Coronary artery (tissue), 2 donors: ENCODE results near the gene FLT3LG.

Source experiments
- DNase-seq: peaks from one replicate; pipeline ENCODE4 v3.0.0-alpha.2; 2017; ENCODE audit warnings: low spot score
- H3K27ac ChIP-seq, 2 donors: fragments of 200-600 bp; sonication (generic); one replicate each; pipeline ENCODE4 v1.5.1; 2016 to 2019
- H3K4me3 ChIP-seq: fragments of 200-600 bp; sonication (generic); 2 replicates; pipeline ENCODE4 v1.5.1; 2016; ENCODE audit warnings: mild to moderate bottlenecking, moderate library complexity
- TF ChIP-seq, protein P1 (sequence below): fragments of 200-600 bp; sonication (generic); IDR thresholded peaks from one replicate; pipeline ENCODE4 v1.5.1; 2019; ENCODE audit warnings: antibody characterized with exemption

FLT3LG gene

GRCh38 chr19:49497789-49498103 is 23.7 kb downstream of the FLT3LG start:
- TF ChIP-seq, protein P1, sequence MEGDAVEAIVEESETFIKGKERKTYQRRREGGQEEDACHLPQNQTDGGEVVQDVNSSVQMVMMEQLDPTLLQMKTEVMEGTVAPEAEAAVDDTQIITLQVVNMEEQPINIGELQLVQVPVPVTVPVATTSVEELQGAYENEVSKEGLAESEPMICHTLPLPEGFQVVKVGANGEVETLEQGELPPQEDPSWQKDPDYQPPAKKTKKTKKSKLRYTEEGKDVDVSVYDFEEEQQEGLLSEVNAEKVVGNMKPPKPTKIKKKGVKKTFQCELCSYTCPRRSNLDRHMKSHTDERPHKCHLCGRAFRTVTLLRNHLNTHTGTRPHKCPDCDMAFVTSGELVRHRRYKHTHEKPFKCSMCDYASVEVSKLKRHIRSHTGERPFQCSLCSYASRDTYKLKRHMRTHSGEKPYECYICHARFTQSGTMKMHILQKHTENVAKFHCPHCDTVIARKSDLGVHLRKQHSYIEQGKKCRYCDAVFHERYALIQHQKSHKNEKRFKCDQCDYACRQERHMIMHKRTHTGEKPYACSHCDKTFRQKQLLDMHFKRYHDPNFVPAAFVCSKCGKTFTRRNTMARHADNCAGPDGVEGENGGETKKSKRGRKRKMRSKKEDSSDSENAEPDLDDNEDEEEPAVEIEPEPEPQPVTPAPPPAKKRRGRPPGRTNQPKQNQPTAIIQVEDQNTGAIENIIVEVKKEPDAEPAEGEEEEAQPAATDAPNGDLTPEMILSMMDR: no peak
- H3K4me3 ChIP-seq: peak overlapping the region; percentile 84
- DNase-seq: no peak
- H3K27ac ChIP-seq: peak overlapping the region in 1 of 2 donors; percentile 95

DNA sequence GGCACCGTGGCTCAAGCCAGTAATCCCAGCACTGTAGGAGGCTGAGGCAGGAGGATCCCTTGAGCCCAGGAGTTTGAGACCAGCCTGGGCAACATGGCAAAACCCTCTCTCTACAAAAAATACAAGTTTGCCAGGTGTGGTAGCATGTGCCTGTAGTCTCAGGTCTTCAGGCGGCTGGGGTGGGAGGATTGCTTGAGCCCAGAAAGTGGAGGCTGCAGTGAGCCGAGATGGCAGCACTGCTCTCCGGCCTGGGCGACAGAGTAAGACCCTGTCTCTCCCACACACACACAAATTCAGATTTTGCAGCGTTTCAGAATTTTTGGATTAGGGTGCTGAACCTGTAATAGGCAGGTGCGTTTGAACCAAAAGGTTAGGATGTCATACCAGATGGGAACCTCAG is 24.5 kb downstream of the FLT3LG start:
- peak overlapping the region in 1 of 2 donors; percentile 65 for H3K27ac ChIP-seq
- no peak for DNase-seq
- no peak overlapping the region for H3K4me3 ChIP-seq
- TF ChIP-seq, protein P1: no peak

DNA sequence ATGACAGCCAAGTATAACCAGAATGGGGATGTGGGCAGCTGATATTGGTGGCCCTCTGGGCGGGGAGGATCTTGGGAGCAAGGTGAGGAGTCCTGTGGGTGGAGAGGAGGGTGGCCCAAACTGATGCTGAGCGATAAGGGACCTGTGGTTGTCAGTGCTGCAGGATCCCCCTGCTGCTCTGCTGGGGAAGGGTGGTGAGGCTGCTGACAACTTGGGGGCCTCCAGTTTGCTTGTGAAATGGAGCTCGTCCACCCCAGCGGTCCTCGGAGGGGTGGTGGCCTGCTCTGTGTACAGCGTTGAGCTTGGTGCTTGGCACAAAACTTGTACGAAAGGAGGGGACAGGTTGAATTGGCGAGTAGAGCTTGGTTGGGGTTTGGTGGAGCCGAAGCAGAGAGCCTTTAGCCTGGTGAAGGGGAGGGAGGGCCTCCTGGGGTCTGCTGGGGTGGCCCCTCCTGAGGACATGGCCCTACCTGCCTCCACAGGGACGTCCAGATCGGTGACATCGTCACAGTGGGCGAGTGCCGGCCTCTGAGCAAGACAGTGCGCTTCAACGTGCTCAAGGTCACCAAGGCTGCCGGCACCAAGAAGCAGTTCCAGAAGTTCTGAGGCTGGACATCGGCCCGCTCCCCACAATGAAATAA is 25.1 kb downstream of the FLT3LG start:
- no peak for DNase-seq
- Histone ChIP-seq H3K4me3 (peak overlapping the region; percentile 14), H3K27ac (peak overlapping the region in 1 of 2 donors; percentile 65)
- TF ChIP-seq, protein P1: no peak

DNA sequence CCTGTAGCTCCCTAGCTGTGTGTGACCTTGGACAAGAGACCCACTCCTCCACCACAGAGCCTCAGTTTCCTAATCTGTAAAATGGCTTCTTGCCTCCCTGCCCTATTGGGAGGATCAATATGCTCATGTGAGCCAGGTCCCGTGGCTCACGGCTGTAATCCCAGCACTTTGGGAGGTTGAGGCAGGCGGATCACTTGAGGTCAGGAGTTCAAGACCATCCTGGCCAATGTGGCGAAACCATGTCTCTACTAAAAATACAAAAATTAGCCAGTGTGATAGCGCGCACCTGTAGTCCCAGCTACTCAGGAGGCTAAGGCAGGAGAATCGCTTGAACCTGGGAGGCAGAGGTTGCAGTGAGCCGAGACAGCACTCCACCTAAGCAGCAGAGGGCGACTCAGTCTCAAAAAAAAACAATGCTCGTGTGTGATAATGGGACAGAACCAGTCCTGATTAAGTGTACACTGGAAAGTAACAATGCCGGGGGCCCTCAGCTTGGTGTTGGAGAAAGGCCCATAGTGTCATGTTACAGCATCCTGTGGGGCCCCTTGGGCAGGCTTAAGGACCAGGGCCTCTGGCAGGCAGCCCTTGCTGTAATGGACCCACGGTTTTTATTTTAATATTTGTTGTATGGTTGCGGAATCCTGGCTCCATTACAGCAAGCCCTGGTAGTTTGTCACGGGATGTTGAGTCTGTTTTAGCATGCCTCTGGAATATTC is 29.0 kb downstream of the FLT3LG start:
- no peak overlapping the region for H3K4me3 ChIP-seq
- TF ChIP-seq, protein P1: peak; percentile 24
- H3K27ac ChIP-seq: no peak overlapping the region
- no peak for DNase-seq

DNA sequence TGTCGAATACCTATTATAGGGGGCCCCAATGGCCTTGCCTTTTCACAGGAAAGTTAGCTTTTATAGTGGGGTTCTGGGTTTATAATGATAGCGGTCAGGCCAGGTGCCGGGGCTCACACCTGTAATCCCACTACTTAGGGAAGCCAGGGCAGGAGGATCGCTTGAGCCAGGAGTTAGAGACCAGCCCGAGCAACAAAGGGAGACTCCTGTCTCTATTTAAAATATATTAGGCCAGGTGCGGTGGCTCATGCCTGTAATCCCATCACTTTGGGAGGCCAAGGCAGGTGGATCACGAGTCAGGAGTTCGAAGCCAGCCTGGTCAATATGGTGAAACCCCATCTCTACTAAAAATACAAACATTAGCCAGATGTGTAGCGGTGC is 29.6 kb downstream of the FLT3LG start:
- no peak overlapping the region for H3K27ac ChIP-seq
- no peak overlapping the region for H3K4me3 ChIP-seq
- DNase-seq: no peak
- TF ChIP-seq, protein P1: no peak

- no peak overlapping the region for H3K4me3 ChIP-seq
- no peak for DNase-seq
- no peak overlapping the region for H3K27ac ChIP-seq
- TF ChIP-seq, protein P1: peak; percentile 47
These were observed 32.6 kb downstream of the FLT3LG start for GRCh38 chr19:49506575-49507105.
